ENCODE data around the gene ENTREP3.
"Not testable (repeated sequence)": the region's sequence is repeated elsewhere in the genome, so short reads cannot be mapped to it uniquely, and the experiment has no call there.

The ENTREP3 gene

GRCh38 chr1:155247667-155248553 lies 7.4 kb downstream of the ENTREP3 start:
- ChIA-PET POLR2A (ENCODE audit: low non-redundant PET) (interaction anchor here (0.6 kb wide), 1 partner anchor 10 kb away, joined by 3 read pairs; no protein-coding TSS in a partner anchor), CTCF (interaction anchor here (0.8 kb wide), 1 partner anchor 54 kb away, joined by 3 read pairs; no protein-coding TSS in a partner anchor)
- peak overlapping the region; percentile 63 for H3K27ac ChIP-seq
- TF ChIP-seq CTCF (conservative IDR thresholded peaks at IDR 0.05; ENCODE audit: low read depth) = no peak
- DNase-seq (ENCODE audit: low spot score) = no peak

- POLR2A ChIA-PET (ENCODE audit: low non-redundant PET); DNase-seq (ENCODE audit: low spot score); CTCF ChIA-PET: not testable (repeated sequence)
- H3K27ac ChIP-seq = peak overlapping the region; percentile 63; the same call in 1 of the 2 replicates
Measured at GRCh38 chr1:155246796-155247195, 8.5 kb downstream of the ENTREP3 start.

GRCh38 chr1:155245163-155245524 lies 10.1 kb downstream of the ENTREP3 start:
- ChIA-PET POLR2A (ENCODE audit: low non-redundant PET) (interaction anchor here (0.6 to 0.7 kb wide), 2 partner anchors 29 to 94 kb away, joined by 3 read pairs; partner anchors contain the start of gene CLK2), CTCF (interaction anchor here (0.9 kb wide), 1 partner anchor 48 kb away, joined by 3 read pairs; no protein-coding TSS in a partner anchor)
- peak overlapping the region; percentile 97 for H3K27ac ChIP-seq
- TF ChIP-seq CTCF (conservative IDR thresholded peaks at IDR 0.05; ENCODE audit: low read depth) = no peak
- no peak for DNase-seq (ENCODE audit: low spot score)

GRCh38 chr1:155244368-155245162 lies 10.7 kb downstream of the ENTREP3 start:
- TF ChIP-seq CTCF (conservative IDR thresholded peaks at IDR 0.05; ENCODE audit: low read depth) = no peak
- DNase-seq (ENCODE audit: low spot score) = peak; percentile 98
- peak overlapping the region; percentile 97 for H3K27ac ChIP-seq
- ChIA-PET POLR2A (ENCODE audit: low non-redundant PET) (interaction anchor here (0.6 to 1.1 kb wide), 4 partner anchors 18 to 315 kb away, joined by 3 to 4 read pairs (median 3); partner anchors contain the start of gene CLK2), CTCF (no interaction called here)

- TF ChIP-seq CTCF (conservative IDR thresholded peaks at IDR 0.05; ENCODE audit: low read depth) = no peak
- POLR2A ChIA-PET (ENCODE audit: low non-redundant PET) = no interaction called here
- no peak for DNase-seq (ENCODE audit: low spot score)
- peak overlapping the region; percentile 97 for H3K27ac ChIP-seq
- CTCF ChIA-PET = interaction anchor here (0.9 to 1.6 kb wide), 3 partner anchors 36 to 70 kb away, joined by 3 to 4 read pairs (median 3); partner anchors contain the start of gene KRTCAP2
Measured at GRCh38 chr1:155242805-155243358, 12.4 kb downstream of the ENTREP3 start.

GRCh38 chr1:155241841-155242264 lies 13.4 kb downstream of the ENTREP3 start:
- ChIA-PET POLR2A (ENCODE audit: low non-redundant PET) (interaction anchor here (0.5 kb wide), 1 partner anchor 33 kb away, joined by 6 read pairs; no protein-coding TSS in a partner anchor), CTCF (interaction anchor here (2.6 kb wide), 1 partner anchor 9 kb away, joined by 10 read pairs; no protein-coding TSS in a partner anchor)
- peak overlapping the region; percentile 63 for H3K27ac ChIP-seq
- no peak for DNase-seq (ENCODE audit: low spot score)
- TF ChIP-seq CTCF (conservative IDR thresholded peaks at IDR 0.05; ENCODE audit: low read depth) = no peak

All from RWPE1 (cell line).